CD4-positive, CD25-positive, alpha-beta regulatory T cell (primary cell): Measurements from ENCODE around the gene CTAG1A. TPM values are rescaled to one million over a fixed set of nuclear protein-coding genes. Genes with fewer than 3 reads are reported as not detected.
"Not testable (repeated sequence)": the region's sequence is repeated elsewhere in the genome, so short reads cannot be mapped to it uniquely, and the experiment has no call there.

Source experiments
- ATAC-seq, 2 donors: fragments of 150-1000 bp; cut with Tn5 transposase; one replicate each; pipeline ENCODE4 v1.10.0; 2021; ENCODE audit warnings: low read depth in 2 of 2, moderate number of reproducible peaks in 2 of 2, moderate library complexity in 1 of 2
- DNase-seq, 3 donors: peaks; one replicate each; pipeline versions ENCODE4 v3.0.0 to v3.0.0-alpha.2; 2012 to 2022; ENCODE audit warnings: mixed read lengths in 1 of 3
- H3K27ac ChIP-seq: one replicate; pipeline ENCODE4 v1.7.0; 2013; ENCODE audit warnings: mild to moderate bottlenecking, low read length; ENCODE audit not compliant: insufficient read depth, poor library complexity, severe bottlenecking
- H3K27me3 ChIP-seq: one replicate; pipeline ENCODE4 v1.7.0; 2013; ENCODE audit warnings: low read length; ENCODE audit not compliant: control insufficient read depth, insufficient read depth
- H3K36me3 ChIP-seq: one replicate; pipeline ENCODE4 v1.7.0; 2013; ENCODE audit warnings: mild to moderate bottlenecking, low read length, moderate library complexity; ENCODE audit not compliant: control insufficient read depth, insufficient read depth
- H3K4me1 ChIP-seq: 2 replicates; pipeline ENCODE4 v1.7.0; 2013; ENCODE audit warnings: mild to moderate bottlenecking, low read length; ENCODE audit not compliant: insufficient read depth, control insufficient read depth, poor library complexity, severe bottlenecking
- H3K4me3 ChIP-seq: one replicate; pipeline ENCODE4 v1.7.0; 2013; ENCODE audit warnings: low read depth, mild to moderate bottlenecking, low read length, moderate library complexity
- H3K9me3 ChIP-seq, 2 experiments: 1 replicate in 1 of 2; 2 replicates in 1 of 2; pipeline ENCODE4 v1.7.0; 2013; ENCODE audit warnings: low read length in 2 of 2, mild to moderate bottlenecking in 1 of 2, moderate library complexity in 1 of 2; ENCODE audit not compliant: control insufficient read depth in 2 of 2
- H3K27ac Mint-ChIP-seq, 3 donors: one replicate each; pipeline ENCODE4 v1.8.0; 2020 to 2022; ENCODE audit warnings: mild to moderate bottlenecking in 3 of 3, mixed read lengths in 3 of 3, moderate library complexity in 2 of 3
- H3K27me3 Mint-ChIP-seq: one replicate; pipeline ENCODE4 v1.8.0; 2022; ENCODE audit warnings: mild to moderate bottlenecking, mixed read lengths
- H3K36me3 Mint-ChIP-seq: one replicate; pipeline ENCODE4 v1.8.0; 2020; ENCODE audit warnings: mixed read lengths
- H3K4me1 Mint-ChIP-seq, 4 donors: one replicate each; pipeline ENCODE4 v1.8.0; 2020 to 2022; ENCODE audit warnings: mixed read lengths in 4 of 4, mild to moderate bottlenecking in 1 of 4
- H3K4me3 Mint-ChIP-seq, 4 donors: one replicate each; pipeline ENCODE4 v1.8.0; 2020 to 2022; ENCODE audit warnings: mild to moderate bottlenecking in 4 of 4, mixed read lengths in 4 of 4, moderate library complexity in 3 of 4
- H3K9me3 Mint-ChIP-seq, 7 donors: one replicate each; pipeline ENCODE4 v1.8.0; 2020 to 2022; ENCODE audit warnings: mixed read lengths in 7 of 7, mild to moderate bottlenecking in 3 of 7, moderate library complexity in 2 of 7
- polyA plus RNA-seq, 4 donors: library from polyadenylated mRNA; unstranded; fragments of 300-500 nt; fragmentation: Illumina TruSeq; gene quantifications; one replicate each; pipeline ENCODE4 v1.2.3, GENCODE V29; 2021
- total RNA-seq: library from RNA; stranded (reverse); gene quantifications from one replicate; pipeline ENCODE4 v1.2.3, GENCODE V29; 2022

Gene CTAG1A
- total and polyA plus RNA-seq, 5 donors from 2014 or later = not detected

DNA sequence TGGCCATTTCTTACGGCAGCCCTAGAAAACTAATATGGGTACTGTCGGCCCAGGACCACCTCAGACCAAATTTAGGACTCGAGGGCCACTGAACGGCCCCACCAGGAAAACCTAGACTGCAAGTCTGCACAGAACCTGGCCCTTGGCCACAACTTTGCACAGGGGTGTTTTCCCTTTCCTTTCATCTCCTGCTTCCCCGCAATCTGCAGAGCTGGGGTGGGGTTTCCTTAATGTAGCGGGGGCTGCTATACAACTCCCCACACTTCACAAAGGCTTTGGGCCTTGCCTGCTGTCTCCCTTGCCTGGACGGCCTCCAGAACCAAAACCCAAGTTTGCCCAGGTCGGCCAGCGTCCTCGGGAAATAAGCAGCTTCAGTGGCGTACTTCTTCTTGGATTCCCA lies 46.0 kb downstream of the CTAG1A start:
- H3K27ac Mint-ChIP-seq, H3K27me3 Mint-ChIP-seq, H3K4me1 ChIP-seq: not testable (repeated sequence)

DNA sequence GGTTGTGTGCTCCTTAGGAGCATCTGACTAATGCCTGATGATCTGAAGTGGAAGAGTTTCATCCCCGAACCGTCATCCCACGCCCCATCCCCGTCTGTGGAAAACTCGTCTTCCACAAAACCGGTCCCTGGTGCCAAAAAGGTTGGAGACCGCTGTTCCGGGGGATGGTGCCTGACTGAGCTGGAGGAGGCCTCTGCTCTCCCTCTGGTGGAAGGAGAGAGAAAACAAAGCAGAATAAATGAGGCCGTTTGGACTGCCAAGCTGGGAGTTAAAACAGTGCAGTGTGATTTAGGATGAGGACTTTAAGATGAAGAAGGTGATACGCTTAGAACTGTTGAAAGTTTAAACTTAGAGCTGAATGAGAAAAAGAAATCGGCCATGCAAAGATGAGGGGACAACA lies 48.7 kb downstream of the CTAG1A start:
- not testable (repeated sequence) for DNase-seq, H3K4me1 ChIP-seq, H3K36me3 Mint-ChIP-seq, H3K9me3 Mint-ChIP-seq, H3K9me3 ChIP-seq, H3K27me3 ChIP-seq, H3K27me3 Mint-ChIP-seq, H3K4me3 ChIP-seq, H3K36me3 ChIP-seq, H3K4me3 Mint-ChIP-seq, H3K27ac ChIP-seq, ATAC-seq, H3K4me1 Mint-ChIP-seq, H3K27ac Mint-ChIP-seq

More for the DNA sequence above, 46.0 kb downstream of the CTAG1A start:
- not testable (repeated sequence) for ATAC-seq, H3K9me3 Mint-ChIP-seq, H3K4me3 Mint-ChIP-seq, H3K27ac ChIP-seq, H3K36me3 Mint-ChIP-seq, H3K4me3 ChIP-seq, DNase-seq, H3K9me3 ChIP-seq, H3K4me1 Mint-ChIP-seq, H3K36me3 ChIP-seq, H3K27me3 ChIP-seq

Other genes with a start within 250 kb of the CTAG1A start
- gene FLNA, start 210.5 kb upstream of the CTAG1A start, total RNA-seq = 1,918 TPM
- gene FLNA, start 210.5 kb upstream of the CTAG1A start, polyA plus RNA-seq = 100 to 1,000 TPM; 219 to 283 (median 250) TPM
- gene EMD, start 205.8 kb upstream of the CTAG1A start, total RNA-seq = 133 TPM
- gene EMD, start 205.8 kb upstream of the CTAG1A start, polyA plus RNA-seq = 10 to 100 TPM; 31.8 to 44.0 (median 34.6) TPM
- gene RPL10, start 186.8 kb upstream of the CTAG1A start, total RNA-seq = 4,192 TPM
- gene RPL10, start 186.8 kb upstream of the CTAG1A start, polyA plus RNA-seq = 1,000 to 10,000 TPM; 3,877 to 6,073 (median 4,905) TPM
- gene DNASE1L1, start 175.9 kb upstream of the CTAG1A start, total RNA-seq = 29.7 TPM
- 10 to 100 TPM; 12.2 to 23.1 (median 19.1) TPM for gene DNASE1L1, start 175.9 kb upstream of the CTAG1A start, polyA plus RNA-seq
- gene TAFAZZIN, start 173.6 kb upstream of the CTAG1A start, total RNA-seq = 84.2 TPM
- gene TAFAZZIN, start 173.6 kb upstream of the CTAG1A start, polyA plus RNA-seq = 10 to 100 TPM; 28.4 to 37.7 (median 34.3) TPM
- 44.9 TPM for gene ATP6AP1, start 156.5 kb upstream of the CTAG1A start, total RNA-seq
- gene ATP6AP1, start 156.5 kb upstream of the CTAG1A start, polyA plus RNA-seq = 100 to 1,000 TPM; 100 to 125 (median 112) TPM
- 169 TPM for gene GDI1, start 148.0 kb upstream of the CTAG1A start, total RNA-seq
- gene GDI1, start 148.0 kb upstream of the CTAG1A start, polyA plus RNA-seq = 10 to 100 TPM; 33.7 to 46.3 (median 41.9) TPM
- gene FAM50A, start 141.0 kb upstream of the CTAG1A start, total RNA-seq = 55.1 TPM
- gene FAM50A, start 141.0 kb upstream of the CTAG1A start, polyA plus RNA-seq = 10 to 100 TPM; 33.7 to 52.5 (median 38.6) TPM
- gene PLXNA3, start 126.9 kb upstream of the CTAG1A start, total RNA-seq = 64.6 TPM
- 1 to 10 TPM in 1 of 4 donors, under 1 TPM in 3; 0.32 to 1.8 (median 0.34) TPM for gene PLXNA3, start 126.9 kb upstream of the CTAG1A start, polyA plus RNA-seq
- gene LAGE3, start 105.9 kb upstream of the CTAG1A start, total RNA-seq = 8.9 TPM
- gene LAGE3, start 105.9 kb upstream of the CTAG1A start, polyA plus RNA-seq = 10 to 100 TPM; 39.5 to 47.9 (median 43.3) TPM
- 12.5 TPM for gene UBL4A, start 98.5 kb upstream of the CTAG1A start, total RNA-seq
- 10 to 100 TPM; 51.8 to 59.5 (median 55.0) TPM for gene UBL4A, start 98.5 kb upstream of the CTAG1A start, polyA plus RNA-seq
- 18.4 TPM for gene SLC10A3, start 94.5 kb upstream of the CTAG1A start, total RNA-seq
- 10 to 100 TPM; 32.8 to 40.2 (median 36.7) TPM for gene SLC10A3, start 94.5 kb upstream of the CTAG1A start, polyA plus RNA-seq
- 28.2 TPM for gene FAM3A, start 68.9 kb upstream of the CTAG1A start, total RNA-seq
- gene FAM3A, start 68.9 kb upstream of the CTAG1A start, polyA plus RNA-seq = 10 to 100 TPM; 13.4 to 21.5 (median 19.0) TPM
- gene G6PD, start 38.3 kb upstream of the CTAG1A start, total RNA-seq = 36.5 TPM
- gene G6PD, start 38.3 kb upstream of the CTAG1A start, polyA plus RNA-seq = 1 to 10 TPM; 2.3 to 5.2 (median 4.2) TPM
- 48.0 TPM for gene IKBKG, start 37.5 kb upstream of the CTAG1A start, total RNA-seq
- 10 to 100 TPM; 27.9 to 39.6 (median 33.5) TPM for gene IKBKG, start 37.5 kb upstream of the CTAG1A start, polyA plus RNA-seq
- gene CTAG1B, start 34.1 kb downstream of the CTAG1A start, total RNA-seq = not detected
- gene CTAG1B, start 34.1 kb downstream of the CTAG1A start, polyA plus RNA-seq = not detected
- not detected for gene CTAG2, start 68.4 kb downstream of the CTAG1A start, total RNA-seq
- gene CTAG2, start 68.4 kb downstream of the CTAG1A start, polyA plus RNA-seq = not detected
- 6.0 TPM for gene GAB3, start 165.9 kb downstream of the CTAG1A start, total RNA-seq
- gene GAB3, start 165.9 kb downstream of the CTAG1A start, polyA plus RNA-seq = 1 to 10 TPM in 1 of 4 donors, under 1 TPM in 3; 0.07 to 1.5 (median 0.55) TPM
- gene DKC1, start 177.7 kb downstream of the CTAG1A start, total RNA-seq = 55.0 TPM
- gene DKC1, start 177.7 kb downstream of the CTAG1A start, polyA plus RNA-seq = 10 to 100 TPM; 28.3 to 44.8 (median 38.0) TPM
- 12.9 TPM for gene MPP1, start 220.4 kb downstream of the CTAG1A start, total RNA-seq
- gene MPP1, start 220.4 kb downstream of the CTAG1A start, polyA plus RNA-seq = 10 to 100 TPM; 11.3 to 24.0 (median 12.7) TPM
- gene SMIM9, start 249.5 kb downstream of the CTAG1A start, total RNA-seq = not detected
- gene SMIM9, start 249.5 kb downstream of the CTAG1A start, polyA plus RNA-seq = not detected